Common myeloid progenitor, CD34-positive (primary cell): ENCODE measurements around the gene KIR3DL2.
A peak's percentile ranks its signal among the peaks of the same experiment; 100 is the strongest.
"Not testable (repeated sequence)": the region's sequence is repeated elsewhere in the genome, so short reads cannot be mapped to it uniquely, and the experiment has no call there.

Experiments
- CTCF ChIA-PET: fragments of 350-600 bp; sonication (Branson Sonifier 250); formaldehyde crosslinking; loops from one replicate; lab custom pipeline; 2021; ENCODE audit warnings: antibody characterized with exemption; lab: Charles Lee
- POLR2A ChIA-PET: fragments of 350-600 bp; sonication (Branson Sonifier 250); formaldehyde crosslinking; loops from one replicate; lab custom pipeline; 2021; ENCODE audit warnings: antibody characterized with exemption; lab: Charles Lee
- DNase-seq, 3 donors: peaks; one replicate each; pipeline versions ENCODE4 v3.0.0 to v3.0.0-alpha.2; 2013
- H3K27ac ChIP-seq, 2 experiments: 1 replicate in 1 of 2; 2 replicates in 1 of 2; pipeline ENCODE4 v1.7.0; 2013; ENCODE audit warnings: inconsistent platforms in 2 of 2, low read length in 2 of 2, mild to moderate bottlenecking in 2 of 2, low read depth in 1 of 2, moderate library complexity in 1 of 2; ENCODE audit not compliant: severe bottlenecking in 2 of 2, insufficient read depth in 1 of 2, poor library complexity in 1 of 2
- H3K27me3 ChIP-seq, 5 experiments: replicated peaks in 2 of 5; 1 replicate in 3 of 5; 2 replicates in 2 of 5; pipeline versions ENCODE4 v1.6.1 to v1.7.0; 2013; ENCODE audit warnings: low read length in 4 of 5, mild to moderate bottlenecking in 2 of 5, moderate library complexity in 2 of 5, inconsistent platforms in 1 of 5; ENCODE audit not compliant: insufficient read depth in 5 of 5, control insufficient read depth in 4 of 5
- H3K36me3 ChIP-seq, 4 experiments: 1 replicate in 2 of 4; 2 replicates in 2 of 4; pipeline versions ENCODE4 v1.6.1 to v1.7.0; 2013; ENCODE audit warnings: low read length in 3 of 4, control low read depth in 1 of 4, mild to moderate bottlenecking in 1 of 4; ENCODE audit not compliant: control insufficient read depth in 4 of 4, insufficient read depth in 4 of 4
- H3K4me1 ChIP-seq, 4 experiments: 1 replicate in 3 of 4; 2 replicates in 1 of 4; pipeline versions ENCODE4 v1.6.1 to v1.7.1; 2013; ENCODE audit warnings: low read length in 3 of 4, mild to moderate bottlenecking in 3 of 4, control low read depth in 1 of 4, inconsistent platforms in 1 of 4, moderate library complexity in 1 of 4; ENCODE audit not compliant: control insufficient read depth in 4 of 4, insufficient read depth in 4 of 4; ENCODE audit errors: control extremely low read depth in 1 of 4
- H3K4me3 ChIP-seq, 7 experiments: 1 replicate in 4 of 7; 2 replicates in 3 of 7; pipeline versions ENCODE4 v1.5.1 to v1.7.0; 2013; ENCODE audit warnings: mild to moderate bottlenecking in 7 of 7, low read length in 6 of 7, moderate library complexity in 6 of 7, inconsistent platforms in 2 of 7, low read depth in 2 of 7, control low read depth in 1 of 7; ENCODE audit not compliant: insufficient read depth in 4 of 7, control insufficient read depth in 1 of 7; ENCODE audit errors: extremely low read depth in 1 of 7
- H3K9me3 ChIP-seq, 5 experiments: 1 replicate in 4 of 5; 2 replicates in 1 of 5; pipeline versions ENCODE4 v1.6.1 to v1.7.1; 2013; ENCODE audit warnings: low read length in 4 of 5, mild to moderate bottlenecking in 2 of 5, inconsistent platforms in 1 of 5, low read depth in 1 of 5, moderate library complexity in 1 of 5; ENCODE audit not compliant: control insufficient read depth in 4 of 5, insufficient read depth in 2 of 5; ENCODE audit errors: control extremely low read depth in 1 of 5
- WGBS: methylation state at CpG from one replicate; pipeline ENCODE4 v1.1.5; 2013; ENCODE audit not compliant: insufficient coverage; 5-methylcytosine and 5-hydroxymethylcytosine counted together

Gene KIR3DL2

GRCh38 chr19:54883228-54883627, 33.0 kb downstream of the KIR3DL2 start:
- POLR2A ChIA-PET, result no interaction called here
- Histone ChIP-seq H3K4me3 (peak overlapping the region in 1 of 7 experiments; percentile 35), H3K27me3 (peaks cover 0 to 10% (median 4%) of the 10 kb centered on the region in 5 experiments), H3K36me3 (no peaks in the 10 kb centered on the region), H3K4me1 (peaks cover 0 to 7% (median 4%) of the 10 kb centered on the region in 4 experiments), H3K27ac (no peak overlapping the region), H3K9me3 (no peaks in the 10 kb centered on the region)
- CTCF ChIA-PET, result interaction anchor here (0.6 to 4.0 kb wide), 3 partner anchors 29 to 205 kb away, joined by 3 to 12 read pairs (median 10); no protein-coding TSS in a partner anchor
- 79% methylated on average over 7 of the region's 9 CpGs for WGBS
- DNase-seq, result no peak

GRCh38 chr19:54888239-54888638, 38.0 kb downstream of the KIR3DL2 start:
- WGBS, result 100% methylated on average over 9 of the region's 10 CpGs
- H3K27ac ChIP-seq, result no peak overlapping the region
- H3K36me3 ChIP-seq, result no peaks in the 10 kb centered on the region
- no peak overlapping the region for H3K4me3 ChIP-seq
- no peak for DNase-seq
- peaks cover 0 to 2% (median under 1%) of the 10 kb centered on the region in 4 experiments for H3K4me1 ChIP-seq
- no peaks in the 10 kb centered on the region for H3K27me3 ChIP-seq
- no peaks in the 10 kb centered on the region for H3K9me3 ChIP-seq
- ChIA-PET POLR2A (no interaction called here), CTCF (interaction anchor here (1.1 kb wide), 1 partner anchor 30 kb away, joined by 3 read pairs; no protein-coding TSS in a partner anchor)

GRCh38 chr19:54889566-54889965, 39.3 kb downstream of the KIR3DL2 start:
- Histone ChIP-seq H3K4me1 (no peaks in the 10 kb centered on the region), H3K27ac (no peak overlapping the region), H3K4me3 (no peak overlapping the region), H3K36me3 (no peaks in the 10 kb centered on the region), H3K9me3 (no peaks in the 10 kb centered on the region), H3K27me3 (no peaks in the 10 kb centered on the region)
- ChIA-PET CTCF (interaction anchor here (0.7 to 1.5 kb wide), 2 partner anchors 9 to 450 kb away, joined by 3 to 4 read pairs; no protein-coding TSS in a partner anchor), POLR2A (no interaction called here)
- WGBS, result 98% methylated on average over 11 of the region's 11 CpGs
- DNase-seq, result no peak

- no peaks in the 10 kb centered on the region for H3K4me1 ChIP-seq
- no peaks in the 10 kb centered on the region for H3K36me3 ChIP-seq
- POLR2A ChIA-PET, result no interaction called here
- no peak overlapping the region for H3K4me3 ChIP-seq
- CTCF ChIA-PET, result interaction anchor here (0.6 to 1.9 kb wide), 3 partner anchors 12 to 239 kb away, joined by 3 to 5 read pairs (median 4); no protein-coding TSS in a partner anchor
- WGBS, result 89% methylated on average over 7 of the region's 7 CpGs
- no peaks in the 10 kb centered on the region for H3K9me3 ChIP-seq
- DNase-seq, result no peak
- H3K27ac ChIP-seq, result no peak overlapping the region
- H3K27me3 ChIP-seq, result no peaks in the 10 kb centered on the region
Observed at GRCh38 chr19:54893406-54893805, 43.2 kb downstream of the KIR3DL2 start.

GRCh38 chr19:54894106-54894505, 43.9 kb downstream of the KIR3DL2 start:
- WGBS, result 97% methylated on average over 10 of the region's 16 CpGs
- CTCF ChIA-PET, result interaction anchor here (1.9 kb wide), 1 partner anchor 13 kb away, joined by 5 read pairs; no protein-coding TSS in a partner anchor
- H3K27ac ChIP-seq, H3K9me3 ChIP-seq, DNase-seq, POLR2A ChIA-PET, H3K4me1 ChIP-seq, H3K4me3 ChIP-seq, H3K36me3 ChIP-seq, H3K27me3 ChIP-seq: not testable (repeated sequence)

GRCh38 chr19:54896036-54896435, 45.8 kb downstream of the KIR3DL2 start:
- H3K27ac ChIP-seq, result no peak overlapping the region
- no peaks in the 10 kb centered on the region for H3K36me3 ChIP-seq
- no peaks in the 10 kb centered on the region for H3K9me3 ChIP-seq
- POLR2A ChIA-PET, result no interaction called here
- no peaks in the 10 kb centered on the region for H3K27me3 ChIP-seq
- no peak overlapping the region for H3K4me3 ChIP-seq
- no peaks in the 10 kb centered on the region for H3K4me1 ChIP-seq
- CTCF ChIA-PET, result no interaction called here
- WGBS, result 100% methylated on average over 2 of the region's 2 CpGs
- no peak for DNase-seq

GRCh38 chr19:54898685-54899084, 48.4 kb downstream of the KIR3DL2 start:
- 80% methylated on average over 3 of the region's 7 CpGs for WGBS
- H3K27me3 ChIP-seq, H3K36me3 ChIP-seq, POLR2A ChIA-PET, H3K9me3 ChIP-seq, H3K4me3 ChIP-seq, H3K4me1 ChIP-seq, DNase-seq, H3K27ac ChIP-seq, CTCF ChIA-PET: not testable (repeated sequence)
